Neural cell (in vitro differentiated cells): Measurements from ENCODE around the gene CUEDC1. TPM values are rescaled to one million over a fixed set of nuclear protein-coding genes. Genes with fewer than 3 reads are reported as not detected.

Experiments used
- H2AFZ ChIP-seq: fragments of 200-600, 300-800 bp; sonication (generic), shearing (Covaris generic); 2 replicates; pipeline ENCODE4 v1.6.0; 2014; ENCODE audit warnings: low read depth, mild to moderate bottlenecking, antibody characterized with exemption, low read length, moderate library complexity
- H3F3A ChIP-seq: fragments of 200-600 bp; shearing (Covaris generic); 2 replicates; pipeline ENCODE4 v1.6.1; 2016; ENCODE audit warnings: mild to moderate bottlenecking, moderate library complexity, mixed read lengths, antibody characterized with exemption, low read length; ENCODE audit not compliant: insufficient read depth, poor library complexity, severe bottlenecking
- H3K27ac ChIP-seq: fragments of 200-600, 300-800 bp; sonication (generic), shearing (Covaris generic); 2 replicates; pipeline ENCODE4 v1.5.1; 2014; ENCODE audit warnings: mild to moderate bottlenecking, low read length, moderate library complexity
- H3K27me3 ChIP-seq: fragments of 300-800, 200-600 bp; sonication (generic), shearing (Covaris generic); 2 replicates; pipeline ENCODE4 v1.6.0; 2014; ENCODE audit warnings: mild to moderate bottlenecking, low read depth, low read length, moderate library complexity; ENCODE audit not compliant: insufficient read depth
- H3K36me3 ChIP-seq: fragments of 300-800, 200-600 bp; sonication (generic), shearing (Covaris generic); 2 replicates; pipeline ENCODE4 v1.5.1; 2014; ENCODE audit warnings: mild to moderate bottlenecking, antibody characterized with exemption, low read length, moderate library complexity; ENCODE audit not compliant: insufficient read depth
- H3K4me2 ChIP-seq: fragments of 300-800, 200-600 bp; sonication (generic), shearing (Covaris generic); 2 replicates; pipeline ENCODE4 v1.6.0; 2014; ENCODE audit warnings: mild to moderate bottlenecking, low read length
- H3K4me3 ChIP-seq: fragments of 300-800, 200-600 bp; sonication (generic), shearing (Covaris generic); 2 replicates; pipeline ENCODE4 v1.5.1; 2014; ENCODE audit warnings: mild to moderate bottlenecking, low read length, moderate library complexity
- H3K79me2 ChIP-seq: fragments of 200-600 bp; shearing (Covaris generic); replicated peaks from 2 replicates; pipeline ENCODE4 v1.6.0; 2014; ENCODE audit warnings: mild to moderate bottlenecking, low read length, moderate library complexity; ENCODE audit not compliant: insufficient read depth
- H3K9ac ChIP-seq: fragments of 300-800, 200-600 bp; sonication (generic), shearing (Covaris generic); 2 replicates; pipeline ENCODE4 v1.6.1; 2016; ENCODE audit warnings: mild to moderate bottlenecking, low read length, mixed read lengths
- H3K9me2 ChIP-seq: fragments of 200-600 bp; shearing (Covaris generic); 2 replicates; pipeline ENCODE4 v1.6.1; 2016; ENCODE audit warnings: mild to moderate bottlenecking, low read length, mixed read lengths; ENCODE audit not compliant: insufficient read depth
- H3K9me3 ChIP-seq: fragments of 200-600, 300-800 bp; sonication (generic), shearing (Covaris generic); 2 replicates; pipeline ENCODE4 v1.6.1; 2016; ENCODE audit warnings: mild to moderate bottlenecking, mixed run types, low read length, moderate library complexity, mixed read lengths
- H4K20me1 ChIP-seq: fragments of 200-600 bp; shearing (Covaris generic); 2 replicates; pipeline ENCODE4 v1.6.1; 2016; ENCODE audit warnings: mild to moderate bottlenecking, mixed run types; ENCODE audit not compliant: insufficient read depth
- CTCF ChIP-seq: fragments of 450-650 bp; IDR thresholded peaks from 2 replicates; pipeline ENCODE4 v1.5.1; 2014; ENCODE audit warnings: antibody characterized with exemption, mild to moderate bottlenecking, moderate library complexity; ENCODE audit not compliant: poor library complexity, severe bottlenecking
- EP300 ChIP-seq: fragments of 450-650 bp; conservative IDR thresholded peaks from 2 replicates; pipeline ENCODE4 v1.6.1; 2014; ENCODE audit warnings: antibody characterized with exemption, mild to moderate bottlenecking, moderate library complexity; ENCODE audit not compliant: poor library complexity, severe bottlenecking
- EZH2 ChIP-seq: fragments of 200-600, 300-800 bp; shearing (Covaris generic), sonication (generic); IDR thresholded peaks from 2 replicates; pipeline ENCODE4 v1.6.1; 2014; ENCODE audit warnings: antibody characterized with exemption, low read length, borderline replicate concordance, mild to moderate bottlenecking; ENCODE audit not compliant: insufficient read depth, poor library complexity, severe bottlenecking
- MXI1 ChIP-seq: fragments of 450-650 bp; conservative IDR thresholded peaks from 2 replicates; pipeline ENCODE4 v1.6.1; 2014; ENCODE audit warnings: antibody characterized with exemption, mild to moderate bottlenecking; ENCODE audit not compliant: poor library complexity, severe bottlenecking
- POLR2AphosphoS5 ChIP-seq: IDR thresholded peaks from 2 replicates; pipeline ENCODE4 v1.6.1; 2012
- RAD21 ChIP-seq: fragments of 450-650 bp; conservative IDR thresholded peaks from 2 replicates; pipeline ENCODE4 v1.6.1; 2014; ENCODE audit warnings: antibody characterized with exemption, mild to moderate bottlenecking, moderate library complexity
- SMC3 ChIP-seq: fragments of 450-650 bp; conservative IDR thresholded peaks from 2 replicates; pipeline ENCODE4 v1.6.1; 2014; ENCODE audit warnings: antibody characterized with exemption, mild to moderate bottlenecking, moderate library complexity; ENCODE audit not compliant: poor library complexity
- TAF1 ChIP-seq: IDR thresholded peaks from 2 replicates; pipeline ENCODE4 v1.6.1; 2012; ENCODE audit warnings: low read depth
- polyA plus RNA-seq: library from polyadenylated mRNA; depleted of rRNA; stranded (reverse); fragments of >200 nt; gene quantifications from 2 replicates; pipeline ENCODE4 v1.2.3, GENCODE V29; 2014
- TF ChIP-seq, protein P1 (sequence below): IDR thresholded peaks from 2 replicates; pipeline ENCODE4 v1.6.1; 2012; ENCODE audit warnings: borderline replicate concordance

Gene CUEDC1
- polyA plus RNA-seq, 1 donor from 2014 or later, result 27.0 TPM

DNA sequence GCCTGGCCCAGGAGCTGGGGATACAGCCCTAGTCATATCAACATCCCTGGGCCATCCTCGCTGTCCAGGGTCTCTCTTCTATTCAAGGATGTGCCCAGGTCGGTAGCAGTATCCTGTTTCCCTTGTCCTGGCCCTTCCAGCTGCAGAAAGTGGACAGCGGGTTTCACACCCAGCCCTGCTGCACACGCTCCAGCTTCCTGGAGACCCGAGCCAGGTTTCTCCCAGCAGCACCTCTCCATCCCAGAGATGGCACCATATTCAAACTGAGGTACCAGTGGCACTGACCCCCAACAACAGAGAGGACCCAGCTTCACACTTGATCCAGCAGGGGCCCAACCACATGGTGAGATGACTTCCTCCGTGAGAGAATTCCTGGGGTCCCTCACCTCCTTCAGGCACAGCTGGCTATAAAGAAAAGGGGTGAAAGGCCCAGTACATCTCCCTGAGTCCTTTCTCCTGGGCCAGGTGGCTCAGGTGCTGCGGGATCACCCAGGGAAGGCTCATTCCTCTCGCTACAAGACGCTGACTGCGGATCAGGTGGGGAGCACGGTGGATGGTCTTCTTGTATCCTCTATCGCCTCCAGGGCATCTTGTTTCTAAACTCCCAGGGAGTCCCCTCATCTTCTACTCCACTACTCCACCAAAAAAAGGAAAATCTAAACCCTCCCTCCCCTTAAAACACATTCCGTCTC, 1.4 kb downstream of the CUEDC1 start:
- Histone ChIP-seq H3K4me2 (peak overlapping the region; percentile 44), H3F3A (no peaks in the 10 kb centered on the region), H3K9ac (peak overlapping the region; percentile 76), H3K27ac (no peak overlapping the region), H4K20me1 (no peaks in the 10 kb centered on the region), H2AFZ (no peak overlapping the region), H3K36me3 (no peaks in the 10 kb centered on the region), H3K79me2 (peaks cover 27% of the 10 kb centered on the region), H3K9me3 (no peaks in the 10 kb centered on the region), H3K4me3 (peak overlapping the region; percentile 81), H3K27me3 (no peaks in the 10 kb centered on the region), H3K9me2 (no peaks in the 10 kb centered on the region)
- TF ChIP-seq POLR2AphosphoS5, result no peak
- no peak for TF ChIP-seq EZH2
- TF ChIP-seq, protein P1, sequence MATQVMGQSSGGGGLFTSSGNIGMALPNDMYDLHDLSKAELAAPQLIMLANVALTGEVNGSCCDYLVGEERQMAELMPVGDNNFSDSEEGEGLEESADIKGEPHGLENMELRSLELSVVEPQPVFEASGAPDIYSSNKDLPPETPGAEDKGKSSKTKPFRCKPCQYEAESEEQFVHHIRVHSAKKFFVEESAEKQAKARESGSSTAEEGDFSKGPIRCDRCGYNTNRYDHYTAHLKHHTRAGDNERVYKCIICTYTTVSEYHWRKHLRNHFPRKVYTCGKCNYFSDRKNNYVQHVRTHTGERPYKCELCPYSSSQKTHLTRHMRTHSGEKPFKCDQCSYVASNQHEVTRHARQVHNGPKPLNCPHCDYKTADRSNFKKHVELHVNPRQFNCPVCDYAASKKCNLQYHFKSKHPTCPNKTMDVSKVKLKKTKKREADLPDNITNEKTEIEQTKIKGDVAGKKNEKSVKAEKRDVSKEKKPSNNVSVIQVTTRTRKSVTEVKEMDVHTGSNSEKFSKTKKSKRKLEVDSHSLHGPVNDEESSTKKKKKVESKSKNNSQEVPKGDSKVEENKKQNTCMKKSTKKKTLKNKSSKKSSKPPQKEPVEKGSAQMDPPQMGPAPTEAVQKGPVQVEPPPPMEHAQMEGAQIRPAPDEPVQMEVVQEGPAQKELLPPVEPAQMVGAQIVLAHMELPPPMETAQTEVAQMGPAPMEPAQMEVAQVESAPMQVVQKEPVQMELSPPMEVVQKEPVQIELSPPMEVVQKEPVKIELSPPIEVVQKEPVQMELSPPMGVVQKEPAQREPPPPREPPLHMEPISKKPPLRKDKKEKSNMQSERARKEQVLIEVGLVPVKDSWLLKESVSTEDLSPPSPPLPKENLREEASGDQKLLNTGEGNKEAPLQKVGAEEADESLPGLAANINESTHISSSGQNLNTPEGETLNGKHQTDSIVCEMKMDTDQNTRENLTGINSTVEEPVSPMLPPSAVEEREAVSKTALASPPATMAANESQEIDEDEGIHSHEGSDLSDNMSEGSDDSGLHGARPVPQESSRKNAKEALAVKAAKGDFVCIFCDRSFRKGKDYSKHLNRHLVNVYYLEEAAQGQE, result no peak
- TF ChIP-seq EP300, result no peak
- TF ChIP-seq CTCF, result no peak
- no peak for TF ChIP-seq MXI1
- no peak for TF ChIP-seq SMC3
- TF ChIP-seq TAF1, result no peak
- TF ChIP-seq RAD21, result no peak

GRCh38 chr17:57953219-57953618, 2.0 kb downstream of the CUEDC1 start:
- H3K9ac ChIP-seq, result no peak overlapping the region
- H3K4me2 ChIP-seq, result no peak overlapping the region

More at GRCh38 chr17:57953219-57953618, 2.0 kb downstream of the CUEDC1 start:
- Histone ChIP-seq H3K4me3 (peak overlapping the region; percentile 81), H3F3A (no peaks in the 10 kb centered on the region), H3K36me3 (no peaks in the 10 kb centered on the region), H3K27me3 (no peaks in the 10 kb centered on the region), H3K79me2 (peaks cover 27% of the 10 kb centered on the region), H3K9me2 (no peaks in the 10 kb centered on the region), H3K27ac (no peak overlapping the region), H2AFZ (no peak overlapping the region), H3K9me3 (no peaks in the 10 kb centered on the region), H4K20me1 (no peaks in the 10 kb centered on the region)
- no peak for TF ChIP-seq RAD21
- TF ChIP-seq EZH2, result no peak
- TF ChIP-seq, protein P1, result no peak
- TF ChIP-seq EP300, result no peak
- no peak for TF ChIP-seq POLR2AphosphoS5
- TF ChIP-seq SMC3, result no peak
- TF ChIP-seq TAF1, result no peak
- TF ChIP-seq CTCF, result no peak
- no peak for TF ChIP-seq MXI1
